PC-9 (cell line): ENCODE data around the gene PP2D1.

Experiments
- EZH2 ChIP-seq: fragments of 200-600 bp; sonication (generic); IDR thresholded peaks from 2 replicates; pipeline ENCODE4 v1.8.0; 2017; ENCODE audit warnings: antibody characterized with exemption, low read depth
- TF ChIP-seq, protein P1 (sequence below): fragments of 200-600 bp; sonication (generic); conservative IDR thresholded peaks from 2 replicates; pipeline ENCODE4 v1.6.1; 2017; ENCODE audit warnings: mixed run types, antibody characterized with exemption, mild to moderate bottlenecking, moderate library complexity

DNA sequence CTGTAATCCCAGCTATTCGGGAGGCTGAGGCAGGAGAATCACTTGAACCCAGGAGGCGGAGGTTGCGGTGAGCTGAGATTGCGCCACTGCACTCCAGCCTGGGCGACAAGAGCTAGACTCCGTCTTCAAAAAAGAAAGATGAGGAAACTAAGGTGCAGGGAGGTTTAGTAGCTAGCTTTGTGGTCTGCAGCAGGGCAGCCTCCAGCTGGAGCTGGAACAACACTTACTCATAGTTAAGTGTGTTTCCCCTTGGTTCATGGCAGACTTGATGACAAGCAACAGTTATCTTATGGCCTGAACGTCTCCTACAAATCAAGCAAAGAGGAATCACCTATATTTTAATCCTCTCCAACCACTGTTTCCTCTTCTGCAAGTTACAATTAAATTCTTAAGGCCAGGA, 40.8 kb upstream of the PP2D1 start:
- TF ChIP-seq, protein P1, sequence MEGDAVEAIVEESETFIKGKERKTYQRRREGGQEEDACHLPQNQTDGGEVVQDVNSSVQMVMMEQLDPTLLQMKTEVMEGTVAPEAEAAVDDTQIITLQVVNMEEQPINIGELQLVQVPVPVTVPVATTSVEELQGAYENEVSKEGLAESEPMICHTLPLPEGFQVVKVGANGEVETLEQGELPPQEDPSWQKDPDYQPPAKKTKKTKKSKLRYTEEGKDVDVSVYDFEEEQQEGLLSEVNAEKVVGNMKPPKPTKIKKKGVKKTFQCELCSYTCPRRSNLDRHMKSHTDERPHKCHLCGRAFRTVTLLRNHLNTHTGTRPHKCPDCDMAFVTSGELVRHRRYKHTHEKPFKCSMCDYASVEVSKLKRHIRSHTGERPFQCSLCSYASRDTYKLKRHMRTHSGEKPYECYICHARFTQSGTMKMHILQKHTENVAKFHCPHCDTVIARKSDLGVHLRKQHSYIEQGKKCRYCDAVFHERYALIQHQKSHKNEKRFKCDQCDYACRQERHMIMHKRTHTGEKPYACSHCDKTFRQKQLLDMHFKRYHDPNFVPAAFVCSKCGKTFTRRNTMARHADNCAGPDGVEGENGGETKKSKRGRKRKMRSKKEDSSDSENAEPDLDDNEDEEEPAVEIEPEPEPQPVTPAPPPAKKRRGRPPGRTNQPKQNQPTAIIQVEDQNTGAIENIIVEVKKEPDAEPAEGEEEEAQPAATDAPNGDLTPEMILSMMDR = no peak
- no peak for TF ChIP-seq EZH2
